Panc1 (cell line): Measurements from ENCODE around the gene NARS2. TPM values are rescaled to one million over a fixed set of nuclear protein-coding genes. Genes with fewer than 3 reads are reported as not detected.

Source experiments
- ATAC-seq: fragments of 200-7000 bp; cut with Tn5 transposase; 2 replicates; pipeline ENCODE4 v1.9.1; 2020; ENCODE audit warnings: mild to moderate bottlenecking, moderate library complexity
- BruUV-seq: library from RNA; stranded (reverse); fragments of 400-500 nt; replicated peaks from 2 replicates; lab custom pipeline; 2021; lab: Mats Ljungman, UMichigan
- CTCF ChIA-PET: fragments of 300-600 bp; sonication (Branson Sonifier 250); formaldehyde crosslinking; loops from one replicate; lab custom pipeline; 2022; ENCODE audit warnings: antibody characterized with exemption; lab: Charles Lee
- POLR2A ChIA-PET: fragments of 300-600 bp; sonication (Branson Sonifier 250); formaldehyde crosslinking; loops from one replicate; lab custom pipeline; 2022; ENCODE audit warnings: antibody characterized with exemption; lab: Charles Lee
- DNase-seq: peaks from one replicate; pipeline ENCODE4 v3.0.0-alpha.2; 2010; ENCODE audit warnings: low read depth, low spot score
- H3K27ac ChIP-seq: 2 replicates; pipeline ENCODE4 v1.5.1; 2011; ENCODE audit warnings: mild to moderate bottlenecking, low read length, inconsistent platforms
- H3K27me3 ChIP-seq: fragments of 200-500 bp; sonication (Bioruptor generic); 2 replicates; pipeline ENCODE4 v1.6.0; 2014; ENCODE audit warnings: low read length, inconsistent platforms; ENCODE audit not compliant: control insufficient read depth, insufficient read depth
- H3K36me3 ChIP-seq: fragments of 200-500 bp; sonication (Bioruptor generic); 2 replicates; pipeline ENCODE4 v1.5.1; 2014; ENCODE audit warnings: inconsistent platforms, mild to moderate bottlenecking, low read length, moderate library complexity; ENCODE audit not compliant: control insufficient read depth, insufficient read depth
- H3K4me1 ChIP-seq: 2 replicates; pipeline ENCODE4 v1.5.1; 2011; ENCODE audit warnings: inconsistent platforms, mild to moderate bottlenecking, low read length, moderate library complexity; ENCODE audit not compliant: control insufficient read depth, insufficient read depth
- H3K4me3 ChIP-seq, 2 experiments: 2 replicates each; pipeline ENCODE4 v1.5.1; 2011 to 2012; ENCODE audit warnings: low read depth in 2 of 2, low read length in 2 of 2, mild to moderate bottlenecking in 2 of 2, inconsistent platforms in 1 of 2, moderate library complexity in 1 of 2
- H3K9me3 ChIP-seq: fragments of 200-500 bp; sonication (Bioruptor generic); 2 replicates; pipeline ENCODE4 v1.5.1; 2014; ENCODE audit warnings: low read depth, mild to moderate bottlenecking, inconsistent platforms, low read length, moderate library complexity; ENCODE audit not compliant: control insufficient read depth, insufficient read depth
- POLR2AphosphoS5 ChIP-seq: IDR thresholded peaks from 2 replicates; pipeline ENCODE4 v1.6.1; 2012; ENCODE audit warnings: mild to moderate bottlenecking, low read depth, low read length, moderate library complexity
- SIN3A ChIP-seq: IDR thresholded peaks from 2 replicates; pipeline ENCODE4 v1.6.1; 2012; ENCODE audit warnings: low read depth, mild to moderate bottlenecking, low read length, moderate library complexity, borderline replicate concordance; ENCODE audit not compliant: insufficient read depth
- TCF7L2 ChIP-seq: IDR thresholded peaks from 2 replicates; pipeline ENCODE4 v1.6.1; 2011; ENCODE audit warnings: mild to moderate bottlenecking, low read depth, low read length, inconsistent platforms
- in situ Hi-C: cut with HindIII; loops from 2 replicates; pipeline ENCODE4 v1.10.0; 2016; ENCODE audit warnings: low sequenced_read_pairs, low pct_unique_long_range_greater_than_20kb
- intact Hi-C: fragments of 100-400 bp; cut with micrococcal nuclease; formaldehyde crosslinking; loops from one replicate; pipeline ENCODE4 v1.10.0; 2022; ENCODE audit not compliant: unreplicated experiment
- total RNA-seq: library from RNA; stranded (reverse); gene quantifications from one replicate; pipeline ENCODE4 v1.2.1, GENCODE V29; 2021; ENCODE audit not compliant: unreplicated experiment
- TF ChIP-seq, protein P1 (sequence below): fragments of 450-650 bp; IDR thresholded peaks from 2 replicates; pipeline ENCODE4 v1.5.1; 2017; ENCODE audit warnings: mild to moderate bottlenecking
- TF ChIP-seq, protein P2 (sequence below), 2 experiments: IDR thresholded peaks; 2 replicates each; pipeline ENCODE4 v1.6.1; 2011 to 2012; ENCODE audit warnings: low read depth in 2 of 2, control low read depth in 1 of 2, low read length in 1 of 2, mild to moderate bottlenecking in 1 of 2, moderate library complexity in 1 of 2; ENCODE audit not compliant: insufficient read depth in 1 of 2

Gene NARS2
- total RNA-seq, 1 experiment from 2014 or later: 29.8 TPM

DNA sequence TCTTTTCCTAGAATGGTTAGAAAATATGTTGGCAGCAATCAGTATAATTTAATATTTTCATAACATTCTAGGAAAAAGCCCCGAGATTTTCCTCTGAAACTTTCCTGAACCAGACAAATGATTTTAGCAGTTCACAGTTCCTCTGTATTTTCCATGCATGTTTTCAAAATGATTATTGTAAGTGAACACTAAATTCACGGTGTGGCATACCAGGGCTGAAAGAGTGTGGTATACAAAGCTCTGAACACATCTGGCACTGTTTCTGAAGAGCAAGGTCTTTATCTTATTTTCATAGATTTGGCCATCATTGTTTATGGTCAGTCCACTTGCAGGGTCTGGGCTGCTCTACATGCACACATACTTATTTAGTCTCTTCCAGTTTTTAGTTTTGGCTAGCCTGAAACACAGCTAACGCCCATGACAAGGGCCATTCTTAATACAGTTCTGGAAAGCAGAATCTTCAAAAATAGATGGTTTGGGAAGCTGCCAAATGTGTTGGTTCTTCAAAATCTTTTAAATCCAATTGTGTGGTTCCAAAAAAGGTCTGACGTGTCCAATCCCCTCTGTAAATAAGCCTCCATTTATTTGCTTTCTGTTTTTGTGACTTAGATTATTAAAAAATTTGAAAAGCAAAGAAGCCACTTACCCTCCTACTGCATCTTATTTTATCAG, 149.1 kb downstream of the NARS2 start:
- Histone ChIP-seq H3K27ac (no peak overlapping the region), H3K9me3 (no peaks in the 10 kb centered on the region), H3K27me3 (no peaks in the 10 kb centered on the region), H3K36me3 (no peaks in the 10 kb centered on the region), H3K4me1 (peaks cover 2% of the 10 kb centered on the region), H3K4me3 (no peak overlapping the region)
- in situ Hi-C loops: no loop called here
- ATAC-seq (no peak), DNase-seq (no peak)
- intact Hi-C loops: no loop called here
- ChIA-PET CTCF (no interaction called here), POLR2A (no interaction called here)
- TF ChIP-seq, protein P1, sequence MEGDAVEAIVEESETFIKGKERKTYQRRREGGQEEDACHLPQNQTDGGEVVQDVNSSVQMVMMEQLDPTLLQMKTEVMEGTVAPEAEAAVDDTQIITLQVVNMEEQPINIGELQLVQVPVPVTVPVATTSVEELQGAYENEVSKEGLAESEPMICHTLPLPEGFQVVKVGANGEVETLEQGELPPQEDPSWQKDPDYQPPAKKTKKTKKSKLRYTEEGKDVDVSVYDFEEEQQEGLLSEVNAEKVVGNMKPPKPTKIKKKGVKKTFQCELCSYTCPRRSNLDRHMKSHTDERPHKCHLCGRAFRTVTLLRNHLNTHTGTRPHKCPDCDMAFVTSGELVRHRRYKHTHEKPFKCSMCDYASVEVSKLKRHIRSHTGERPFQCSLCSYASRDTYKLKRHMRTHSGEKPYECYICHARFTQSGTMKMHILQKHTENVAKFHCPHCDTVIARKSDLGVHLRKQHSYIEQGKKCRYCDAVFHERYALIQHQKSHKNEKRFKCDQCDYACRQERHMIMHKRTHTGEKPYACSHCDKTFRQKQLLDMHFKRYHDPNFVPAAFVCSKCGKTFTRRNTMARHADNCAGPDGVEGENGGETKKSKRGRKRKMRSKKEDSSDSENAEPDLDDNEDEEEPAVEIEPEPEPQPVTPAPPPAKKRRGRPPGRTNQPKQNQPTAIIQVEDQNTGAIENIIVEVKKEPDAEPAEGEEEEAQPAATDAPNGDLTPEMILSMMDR: no peak
- TF ChIP-seq, protein P2, sequence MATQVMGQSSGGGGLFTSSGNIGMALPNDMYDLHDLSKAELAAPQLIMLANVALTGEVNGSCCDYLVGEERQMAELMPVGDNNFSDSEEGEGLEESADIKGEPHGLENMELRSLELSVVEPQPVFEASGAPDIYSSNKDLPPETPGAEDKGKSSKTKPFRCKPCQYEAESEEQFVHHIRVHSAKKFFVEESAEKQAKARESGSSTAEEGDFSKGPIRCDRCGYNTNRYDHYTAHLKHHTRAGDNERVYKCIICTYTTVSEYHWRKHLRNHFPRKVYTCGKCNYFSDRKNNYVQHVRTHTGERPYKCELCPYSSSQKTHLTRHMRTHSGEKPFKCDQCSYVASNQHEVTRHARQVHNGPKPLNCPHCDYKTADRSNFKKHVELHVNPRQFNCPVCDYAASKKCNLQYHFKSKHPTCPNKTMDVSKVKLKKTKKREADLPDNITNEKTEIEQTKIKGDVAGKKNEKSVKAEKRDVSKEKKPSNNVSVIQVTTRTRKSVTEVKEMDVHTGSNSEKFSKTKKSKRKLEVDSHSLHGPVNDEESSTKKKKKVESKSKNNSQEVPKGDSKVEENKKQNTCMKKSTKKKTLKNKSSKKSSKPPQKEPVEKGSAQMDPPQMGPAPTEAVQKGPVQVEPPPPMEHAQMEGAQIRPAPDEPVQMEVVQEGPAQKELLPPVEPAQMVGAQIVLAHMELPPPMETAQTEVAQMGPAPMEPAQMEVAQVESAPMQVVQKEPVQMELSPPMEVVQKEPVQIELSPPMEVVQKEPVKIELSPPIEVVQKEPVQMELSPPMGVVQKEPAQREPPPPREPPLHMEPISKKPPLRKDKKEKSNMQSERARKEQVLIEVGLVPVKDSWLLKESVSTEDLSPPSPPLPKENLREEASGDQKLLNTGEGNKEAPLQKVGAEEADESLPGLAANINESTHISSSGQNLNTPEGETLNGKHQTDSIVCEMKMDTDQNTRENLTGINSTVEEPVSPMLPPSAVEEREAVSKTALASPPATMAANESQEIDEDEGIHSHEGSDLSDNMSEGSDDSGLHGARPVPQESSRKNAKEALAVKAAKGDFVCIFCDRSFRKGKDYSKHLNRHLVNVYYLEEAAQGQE (IDR thresholded peaks at IDR 0.05; ENCODE audit: insufficient read depth in 1 of 2, low read depth in 2 of 2, low read length in 1 of 2): no peak
- TF ChIP-seq POLR2AphosphoS5 (no peak), SIN3A (no peak), TCF7L2 (no peak)
- no TSS peak for BruUV-seq

DNA sequence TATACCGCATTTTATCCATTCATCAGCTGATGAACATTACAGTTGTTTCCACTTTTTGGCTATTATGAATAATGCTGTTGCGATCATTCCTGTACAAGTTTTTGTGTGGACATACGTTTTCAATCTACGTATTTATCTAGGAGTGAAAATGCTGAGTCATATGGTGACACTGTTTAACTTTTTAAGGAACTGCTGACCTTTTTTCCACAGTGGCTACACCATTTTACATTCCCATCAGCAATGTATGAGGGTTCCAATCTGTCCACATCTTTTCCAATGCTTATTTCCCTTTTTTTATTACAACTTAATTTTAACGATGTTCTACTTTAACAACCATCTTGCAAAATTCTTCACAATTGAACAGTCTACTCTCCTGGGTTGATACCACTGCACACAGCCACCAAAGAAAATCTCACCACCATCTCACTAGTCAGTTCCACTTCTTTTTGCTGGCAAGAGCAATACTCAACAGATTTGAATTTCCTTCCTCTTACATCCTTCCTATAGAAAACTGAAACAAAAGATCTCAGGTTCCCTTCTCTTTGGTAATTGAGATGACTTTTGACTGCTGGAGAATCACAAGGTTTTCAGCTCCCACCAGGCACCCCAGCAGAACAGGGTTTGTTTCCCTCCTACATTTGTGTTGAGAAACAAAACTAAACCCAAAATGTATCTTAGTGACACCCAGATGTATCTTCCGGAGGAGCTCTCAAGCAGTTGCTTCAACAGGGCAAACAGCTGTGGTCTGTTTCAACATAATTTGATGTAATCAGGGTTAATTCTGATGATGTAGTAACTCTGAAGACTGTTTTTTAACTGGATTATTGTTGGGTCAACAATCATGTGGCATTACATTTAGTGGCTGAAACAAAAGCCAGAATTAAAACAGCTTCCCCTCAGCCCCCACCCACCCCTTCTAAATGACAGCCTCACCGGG, 150.1 kb downstream of the NARS2 start:
- DNase-seq (no peak), ATAC-seq (no peak)
- ChIA-PET POLR2A (no interaction called here), CTCF (no interaction called here)
- intact Hi-C loops: no loop called here
- no peaks in the 10 kb centered on the region for H3K36me3 ChIP-seq
- no peaks in the 10 kb centered on the region for H3K27me3 ChIP-seq
- no peaks in the 10 kb centered on the region for H3K9me3 ChIP-seq
- no peak for TF ChIP-seq SIN3A
- no peak for TF ChIP-seq POLR2AphosphoS5
- no peak for TF ChIP-seq TCF7L2
- TF ChIP-seq, protein P1: no peak
- TF ChIP-seq, protein P2 (IDR thresholded peaks at IDR 0.05; ENCODE audit: insufficient read depth in 1 of 2, low read depth in 2 of 2, low read length in 1 of 2): no peak
- H3K27ac ChIP-seq: no peak overlapping the region
- no TSS peak for BruUV-seq
- in situ Hi-C loops: no loop called here
- peaks cover 9% of the 10 kb centered on the region for H3K4me1 ChIP-seq
- no peak overlapping the region for H3K4me3 ChIP-seq
